ENCODE data around the gene SPEF1.

Gene SPEF1

GRCh38 chr20:3775457-3776108 is 5.7 kb downstream of the SPEF1 start:
- Histone ChIP-seq H3K27me3 (ENCODE audit: control insufficient read depth, insufficient read depth, low read length) (peaks cover 42% of the 10 kb centered on the region), H3K4me3 (ENCODE audit: low read depth, low read length) (no peak overlapping the region), H3K9me3 (ENCODE audit: control insufficient read depth, insufficient read depth, low read length) (no peaks in the 10 kb centered on the region), H3K4me1 (ENCODE audit: control insufficient read depth, insufficient read depth, low read length) (peaks cover 10% of the 10 kb centered on the region), H3K9ac (ENCODE audit: low read depth, low read length) (no peak overlapping the region), H3K27ac (ENCODE audit: low read depth, low read length) (no peak overlapping the region), H3K36me3 (ENCODE audit: control insufficient read depth, insufficient read depth, low read length) (no peaks in the 10 kb centered on the region)

GRCh38 chr20:3771552-3772058 is 9.6 kb downstream of the SPEF1 start:
- Histone ChIP-seq H3K27ac (ENCODE audit: low read depth, low read length) (no peak overlapping the region), H3K4me1 (ENCODE audit: control insufficient read depth, insufficient read depth, low read length) (peaks cover 7% of the 10 kb centered on the region; the same call in 1 of the 2 replicates), H3K4me3 (ENCODE audit: low read depth, low read length) (no peak overlapping the region), H3K36me3 (ENCODE audit: control insufficient read depth, insufficient read depth, low read length) (no peaks in the 10 kb centered on the region), H3K9ac (ENCODE audit: low read depth, low read length) (no peak overlapping the region), H3K27me3 (ENCODE audit: control insufficient read depth, insufficient read depth, low read length) (peaks cover 11% of the 10 kb centered on the region), H3K9me3 (ENCODE audit: control insufficient read depth, insufficient read depth, low read length) (no peaks in the 10 kb centered on the region)

- peaks cover 10% of the 10 kb centered on the region; the same call in 1 of the 2 replicates for H3K4me1 ChIP-seq (ENCODE audit: control insufficient read depth, insufficient read depth, low read length)
- H3K4me3 ChIP-seq (ENCODE audit: low read depth, low read length) = peak overlapping the region; percentile 89
- no peaks in the 10 kb centered on the region for H3K27me3 ChIP-seq (ENCODE audit: control insufficient read depth, insufficient read depth, low read length)
- no peaks in the 10 kb centered on the region for H3K9me3 ChIP-seq (ENCODE audit: control insufficient read depth, insufficient read depth, low read length)
- H3K9ac ChIP-seq (ENCODE audit: low read depth, low read length) = peak overlapping the region; percentile 63
- peak overlapping the region; percentile 80 for H3K27ac ChIP-seq (ENCODE audit: low read depth, low read length)
- no peaks in the 10 kb centered on the region; the same call in 1 of the 2 replicates for H3K36me3 ChIP-seq (ENCODE audit: control insufficient read depth, insufficient read depth, low read length)
Observed at GRCh38 chr20:3768342-3769130, 12.7 kb downstream of the SPEF1 start.

DNA sequence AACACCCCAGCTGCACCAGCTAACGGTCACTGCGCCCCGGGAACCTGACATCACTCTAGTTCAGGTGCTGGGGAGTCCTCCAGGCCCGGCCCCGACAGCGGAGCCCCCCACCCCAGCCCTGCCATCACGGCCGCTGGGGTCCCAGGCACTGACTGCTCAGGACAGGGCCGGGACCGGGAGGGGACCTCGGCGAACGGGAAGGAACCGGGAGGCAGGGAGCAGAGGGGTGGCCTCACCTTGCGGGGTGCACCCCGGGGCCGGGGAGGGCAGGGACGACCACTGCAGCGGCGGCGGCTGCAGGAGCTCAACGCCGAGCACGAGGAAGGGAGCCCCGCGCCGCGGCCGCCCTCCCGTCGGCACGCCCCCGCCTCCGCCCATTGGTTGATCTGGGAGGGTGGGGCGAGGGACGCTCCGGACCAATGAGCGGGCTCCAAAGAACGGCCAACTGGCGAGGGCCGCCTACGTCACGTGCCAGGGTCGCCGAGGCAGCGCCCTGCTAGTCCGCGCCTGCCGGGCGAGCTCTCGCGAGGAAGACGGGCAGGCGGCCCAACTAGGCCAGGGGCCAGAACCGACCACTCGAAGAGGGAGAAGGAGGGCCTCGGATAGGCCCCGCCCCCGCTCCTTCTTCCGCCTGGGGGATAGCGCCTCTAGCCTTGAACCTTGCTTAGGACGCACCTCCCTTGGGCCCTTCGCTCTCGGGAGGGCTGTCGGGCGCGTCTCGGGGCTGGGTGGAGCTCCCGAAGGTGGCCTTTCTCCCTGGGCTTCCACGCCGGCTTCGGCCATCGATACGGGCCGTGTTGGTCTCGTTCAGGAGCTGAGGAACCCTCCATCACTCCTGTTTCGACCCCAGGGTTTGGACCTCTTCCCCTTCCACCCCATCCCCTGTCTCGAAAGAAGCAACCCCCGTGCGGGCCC is 13.6 kb downstream of the SPEF1 start, which contains the start of gene ADISSP:
ADISSP (minus strand) TSS at position 327 of the 915 bp plus-strand sequence. CDS start 7,653 bp downstream, outside the sequence.
- Histone ChIP-seq H3K9me3 (ENCODE audit: control insufficient read depth, insufficient read depth, low read length) (no peaks in the 10 kb centered on the region), H3K4me1 (ENCODE audit: control insufficient read depth, insufficient read depth, low read length) (peaks cover 10% of the 10 kb centered on the region; the same call in 1 of the 2 replicates), H3K9ac (ENCODE audit: low read depth, low read length) (peak within 1 kb of the TSS; percentile 63), H3K27me3 (ENCODE audit: control insufficient read depth, insufficient read depth, low read length) (no peaks in the 10 kb centered on the region), H3K4me3 (ENCODE audit: low read depth, low read length) (peak within 1 kb of the TSS; percentile 89), H3K36me3 (ENCODE audit: control insufficient read depth, insufficient read depth, low read length) (no peaks in the 10 kb centered on the region; the same call in 1 of the 2 replicates), H3K27ac (ENCODE audit: low read depth, low read length) (peak within 1 kb of the TSS; percentile 80)

DNA sequence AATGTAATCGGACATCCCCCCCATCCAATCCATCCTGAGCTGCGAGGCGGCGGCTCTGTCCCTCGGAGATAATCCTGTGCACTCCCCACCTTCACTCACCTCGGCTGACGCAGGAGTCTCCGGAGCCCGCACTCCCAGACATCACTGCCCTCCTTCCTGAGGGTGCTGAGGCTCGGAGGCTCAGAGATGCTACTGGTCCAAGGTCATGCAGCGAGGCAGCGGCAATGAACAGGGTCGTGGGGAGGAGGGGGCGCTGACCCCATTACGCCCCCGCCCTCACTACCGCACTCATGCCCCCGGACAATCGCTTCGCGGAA is 14.2 kb downstream of the SPEF1 start:
- peak overlapping the region; percentile 33 for H3K27ac ChIP-seq (ENCODE audit: low read depth, low read length)
- H3K9ac ChIP-seq (ENCODE audit: low read depth, low read length) = peak overlapping the region; percentile 37; the same call in 1 of the 2 replicates
- peaks cover 10% of the 10 kb centered on the region; the same call in 1 of the 2 replicates for H3K4me1 ChIP-seq (ENCODE audit: control insufficient read depth, insufficient read depth, low read length)
- H3K9me3 ChIP-seq (ENCODE audit: control insufficient read depth, insufficient read depth, low read length) = no peaks in the 10 kb centered on the region
- H3K36me3 ChIP-seq (ENCODE audit: control insufficient read depth, insufficient read depth, low read length) = peaks cover 3% of the 10 kb centered on the region; the same call in 1 of the 2 replicates
- H3K27me3 ChIP-seq (ENCODE audit: control insufficient read depth, insufficient read depth, low read length) = no peaks in the 10 kb centered on the region
- peak overlapping the region; percentile 89 for H3K4me3 ChIP-seq (ENCODE audit: low read depth, low read length)

DNA sequence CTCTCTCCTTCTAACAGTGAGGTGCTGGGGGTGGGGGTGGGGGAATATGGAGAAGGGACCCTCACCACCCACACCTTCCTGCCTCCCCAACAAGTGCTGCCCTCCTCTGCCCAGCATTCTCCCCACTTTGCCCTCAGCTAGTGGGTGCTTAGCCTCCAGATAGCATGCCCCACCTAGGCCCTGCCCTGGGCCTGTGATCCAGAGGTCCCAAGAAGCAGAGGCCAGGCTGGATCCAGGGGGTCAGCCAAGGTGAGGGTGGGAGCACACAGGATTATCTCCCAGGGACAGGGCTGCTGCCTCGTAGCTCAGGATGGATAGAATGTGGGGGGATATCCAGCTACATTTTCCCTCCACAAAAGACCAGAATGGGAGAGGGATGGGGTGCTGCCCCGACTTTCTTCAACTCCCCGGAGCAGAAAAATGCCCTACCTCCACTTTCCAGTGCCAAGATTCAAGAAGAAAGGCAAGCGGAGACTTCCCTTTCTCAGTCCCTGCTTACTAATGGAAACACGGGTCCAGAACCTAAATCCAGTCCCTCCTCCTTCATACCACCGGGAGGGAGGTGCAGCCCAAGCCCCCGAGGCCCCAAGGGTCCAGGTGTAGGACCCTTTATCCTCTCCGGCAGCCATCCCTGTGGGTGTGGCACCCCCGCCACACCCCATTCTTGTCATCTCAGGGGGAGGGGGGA is 14.7 kb downstream of the SPEF1 start:
- Histone ChIP-seq H3K36me3 (ENCODE audit: control insufficient read depth, insufficient read depth, low read length) (peaks cover 6% of the 10 kb centered on the region; the same call in 1 of the 2 replicates), H3K4me1 (ENCODE audit: control insufficient read depth, insufficient read depth, low read length) (peaks cover 10% of the 10 kb centered on the region; the same call in 1 of the 2 replicates), H3K4me3 (ENCODE audit: low read depth, low read length) (peak overlapping the region; percentile 89), H3K27me3 (ENCODE audit: control insufficient read depth, insufficient read depth, low read length) (no peaks in the 10 kb centered on the region), H3K27ac (ENCODE audit: low read depth, low read length) (no peak overlapping the region), H3K9ac (ENCODE audit: low read depth, low read length) (no peak overlapping the region; the same call in 1 of the 2 replicates), H3K9me3 (ENCODE audit: control insufficient read depth, insufficient read depth, low read length) (no peaks in the 10 kb centered on the region)

- H3K9ac ChIP-seq (ENCODE audit: low read depth, low read length) = no peak overlapping the region
Observed at GRCh38 chr20:3765171-3765882, 15.9 kb downstream of the SPEF1 start.

GRCh38 chr20:3764659-3765058 is 16.6 kb downstream of the SPEF1 start:
- H3K36me3 ChIP-seq (ENCODE audit: control insufficient read depth, insufficient read depth, low read length) = peaks cover 11% of the 10 kb centered on the region; the same call in 1 of the 2 replicates
- no peak overlapping the region for H3K27ac ChIP-seq (ENCODE audit: low read depth, low read length)
- H3K9ac ChIP-seq (ENCODE audit: low read depth, low read length) = no peak overlapping the region
- no peaks in the 10 kb centered on the region for H3K27me3 ChIP-seq (ENCODE audit: control insufficient read depth, insufficient read depth, low read length)
- no peaks in the 10 kb centered on the region for H3K9me3 ChIP-seq (ENCODE audit: control insufficient read depth, insufficient read depth, low read length)
- H3K4me3 ChIP-seq (ENCODE audit: low read depth, low read length) = no peak overlapping the region
- peaks cover 14% of the 10 kb centered on the region for H3K4me1 ChIP-seq (ENCODE audit: control insufficient read depth, insufficient read depth, low read length)

More at GRCh38 chr20:3765171-3765882, 15.9 kb downstream of the SPEF1 start:
- peaks cover 14% of the 10 kb centered on the region for H3K4me1 ChIP-seq (ENCODE audit: control insufficient read depth, insufficient read depth, low read length)
- H3K36me3 ChIP-seq (ENCODE audit: control insufficient read depth, insufficient read depth, low read length) = peaks cover 9% of the 10 kb centered on the region; the same call in 1 of the 2 replicates
- H3K9me3 ChIP-seq (ENCODE audit: control insufficient read depth, insufficient read depth, low read length) = no peaks in the 10 kb centered on the region
- no peaks in the 10 kb centered on the region for H3K27me3 ChIP-seq (ENCODE audit: control insufficient read depth, insufficient read depth, low read length)
- no peak overlapping the region for H3K4me3 ChIP-seq (ENCODE audit: low read depth, low read length)
- H3K27ac ChIP-seq (ENCODE audit: low read depth, low read length) = no peak overlapping the region

GRCh38 chr20:3763671-3764601 is 17.3 kb downstream of the SPEF1 start:
- H3K36me3 ChIP-seq (ENCODE audit: control insufficient read depth, insufficient read depth, low read length) = peaks cover 16% of the 10 kb centered on the region
- peaks cover 12% of the 10 kb centered on the region for H3K4me1 ChIP-seq (ENCODE audit: control insufficient read depth, insufficient read depth, low read length)
- H3K4me3 ChIP-seq (ENCODE audit: low read depth, low read length) = no peak overlapping the region
- no peaks in the 10 kb centered on the region for H3K27me3 ChIP-seq (ENCODE audit: control insufficient read depth, insufficient read depth, low read length)
- H3K9me3 ChIP-seq (ENCODE audit: control insufficient read depth, insufficient read depth, low read length) = no peaks in the 10 kb centered on the region
- H3K9ac ChIP-seq (ENCODE audit: low read depth, low read length) = no peak overlapping the region
- no peak overlapping the region for H3K27ac ChIP-seq (ENCODE audit: low read depth, low read length)

All from HUES48 (cell line).